NT2/D1 (cell line): Measurements from ENCODE around the gene RERG.

Experiments used
- SUZ12 ChIP-seq: IDR thresholded peaks from 2 replicates; pipeline ENCODE4 v1.6.1; 2011; ENCODE audit not compliant: insufficient read length, insufficient read depth; ENCODE audit errors: extremely low read depth
- ZNF274 ChIP-seq: IDR thresholded peaks from 2 replicates; pipeline ENCODE4 v1.6.1; 2011; ENCODE audit warnings: mild to moderate bottlenecking, low read depth, low read length

GRCh38 chr12:15130541-15130940 is 90.7 kb downstream of the RERG start:
- TF ChIP-seq ZNF274, result no peak
- TF ChIP-seq SUZ12, result no peak
